Upper lobe of left lung (tissue), 4 donors: ENCODE measurements around the gene TMEM132E.

Experiments used
- EP300 ChIP-seq, 4 donors: sonication (generic); formaldehyde crosslinking; IDR thresholded peaks; one replicate each; pipeline ENCODE4 v1.5.1; 2017; ENCODE audit warnings: antibody characterized with exemption in 4 of 4, control low read depth in 2 of 4
- POLR2A ChIP-seq, 4 donors: fragments of 450-650 bp; IDR thresholded peaks; one replicate each; pipeline ENCODE4 v1.5.1; 2016 to 2017; ENCODE audit warnings: antibody characterized with exemption in 4 of 4, mild to moderate bottlenecking in 2 of 4
- POLR2AphosphoS5 ChIP-seq, 2 donors: sonication (generic); formaldehyde crosslinking; IDR thresholded peaks; one replicate each; pipeline ENCODE4 v1.5.1; 2017; ENCODE audit warnings: antibody characterized with exemption in 2 of 2
- TF ChIP-seq, protein P1 (sequence below), 6 experiments: fragments of 450-650 bp in 4 of 6; fragments of 200-600 bp in 2 of 6; sonication (generic) in 2 of 6; IDR thresholded peaks; one replicate each; pipeline ENCODE4 v1.5.1; 2016 to 2019; ENCODE audit warnings: antibody characterized with exemption in 6 of 6

DNA sequence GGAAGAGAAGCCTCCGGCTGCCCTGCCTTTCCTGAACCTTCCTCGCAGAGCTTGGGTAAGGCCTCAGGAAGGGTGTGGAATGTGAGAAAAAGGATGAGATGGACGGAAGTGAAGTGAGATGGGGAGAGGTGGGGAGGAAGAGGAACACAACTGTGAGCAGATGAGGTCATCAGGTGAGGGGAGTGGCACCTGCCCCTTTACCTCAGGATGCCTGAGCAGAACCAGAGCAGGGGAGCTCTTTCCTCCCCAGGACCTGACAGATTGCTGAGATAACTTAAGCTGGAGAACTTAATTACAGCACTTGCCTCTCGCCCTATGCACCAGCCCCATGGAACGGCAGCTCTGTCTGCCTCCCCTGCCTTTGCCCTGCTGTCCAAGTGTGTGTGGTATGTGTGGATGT is 29.8 kb downstream of the TMEM132E start:
- TF ChIP-seq POLR2AphosphoS5 (IDR thresholded peaks at IDR 0.05) (no peak), POLR2A (IDR thresholded peaks at IDR 0.05) (no peak), EP300 (IDR thresholded peaks at IDR 0.05) (no peak)
- TF ChIP-seq, protein P1, sequence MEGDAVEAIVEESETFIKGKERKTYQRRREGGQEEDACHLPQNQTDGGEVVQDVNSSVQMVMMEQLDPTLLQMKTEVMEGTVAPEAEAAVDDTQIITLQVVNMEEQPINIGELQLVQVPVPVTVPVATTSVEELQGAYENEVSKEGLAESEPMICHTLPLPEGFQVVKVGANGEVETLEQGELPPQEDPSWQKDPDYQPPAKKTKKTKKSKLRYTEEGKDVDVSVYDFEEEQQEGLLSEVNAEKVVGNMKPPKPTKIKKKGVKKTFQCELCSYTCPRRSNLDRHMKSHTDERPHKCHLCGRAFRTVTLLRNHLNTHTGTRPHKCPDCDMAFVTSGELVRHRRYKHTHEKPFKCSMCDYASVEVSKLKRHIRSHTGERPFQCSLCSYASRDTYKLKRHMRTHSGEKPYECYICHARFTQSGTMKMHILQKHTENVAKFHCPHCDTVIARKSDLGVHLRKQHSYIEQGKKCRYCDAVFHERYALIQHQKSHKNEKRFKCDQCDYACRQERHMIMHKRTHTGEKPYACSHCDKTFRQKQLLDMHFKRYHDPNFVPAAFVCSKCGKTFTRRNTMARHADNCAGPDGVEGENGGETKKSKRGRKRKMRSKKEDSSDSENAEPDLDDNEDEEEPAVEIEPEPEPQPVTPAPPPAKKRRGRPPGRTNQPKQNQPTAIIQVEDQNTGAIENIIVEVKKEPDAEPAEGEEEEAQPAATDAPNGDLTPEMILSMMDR (IDR thresholded peaks at IDR 0.05) = no peak
